ENCODE data around the gene GIPR.

GIPR gene

DNA sequence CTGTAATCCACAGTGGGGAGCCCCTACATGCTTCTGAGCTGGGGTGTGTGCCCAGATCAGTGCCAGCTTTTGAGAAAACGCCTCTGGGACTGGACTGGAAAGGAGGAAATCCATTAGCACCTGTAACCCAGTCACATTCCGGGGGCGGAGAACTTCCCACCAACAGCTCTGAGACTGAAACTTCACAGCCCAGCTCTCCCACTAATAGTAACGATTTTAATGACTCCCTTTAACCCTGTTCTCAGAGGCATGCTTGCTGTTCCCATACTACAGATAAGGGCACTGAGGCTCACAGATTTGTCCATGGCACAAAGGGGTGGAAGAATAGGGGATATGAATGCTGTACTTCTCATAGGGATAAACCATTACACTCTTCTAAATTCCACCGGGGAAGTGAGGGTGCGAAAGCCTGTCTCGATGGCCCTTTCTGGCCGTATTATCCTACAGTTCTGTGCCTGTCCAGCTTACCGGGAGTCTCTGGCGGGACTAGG is 61.8 kb downstream of the GIPR start:
- no peak for DNase-seq (ENCODE audit: low read depth in 2 of 3, low spot score in 2 of 3)

DNA sequence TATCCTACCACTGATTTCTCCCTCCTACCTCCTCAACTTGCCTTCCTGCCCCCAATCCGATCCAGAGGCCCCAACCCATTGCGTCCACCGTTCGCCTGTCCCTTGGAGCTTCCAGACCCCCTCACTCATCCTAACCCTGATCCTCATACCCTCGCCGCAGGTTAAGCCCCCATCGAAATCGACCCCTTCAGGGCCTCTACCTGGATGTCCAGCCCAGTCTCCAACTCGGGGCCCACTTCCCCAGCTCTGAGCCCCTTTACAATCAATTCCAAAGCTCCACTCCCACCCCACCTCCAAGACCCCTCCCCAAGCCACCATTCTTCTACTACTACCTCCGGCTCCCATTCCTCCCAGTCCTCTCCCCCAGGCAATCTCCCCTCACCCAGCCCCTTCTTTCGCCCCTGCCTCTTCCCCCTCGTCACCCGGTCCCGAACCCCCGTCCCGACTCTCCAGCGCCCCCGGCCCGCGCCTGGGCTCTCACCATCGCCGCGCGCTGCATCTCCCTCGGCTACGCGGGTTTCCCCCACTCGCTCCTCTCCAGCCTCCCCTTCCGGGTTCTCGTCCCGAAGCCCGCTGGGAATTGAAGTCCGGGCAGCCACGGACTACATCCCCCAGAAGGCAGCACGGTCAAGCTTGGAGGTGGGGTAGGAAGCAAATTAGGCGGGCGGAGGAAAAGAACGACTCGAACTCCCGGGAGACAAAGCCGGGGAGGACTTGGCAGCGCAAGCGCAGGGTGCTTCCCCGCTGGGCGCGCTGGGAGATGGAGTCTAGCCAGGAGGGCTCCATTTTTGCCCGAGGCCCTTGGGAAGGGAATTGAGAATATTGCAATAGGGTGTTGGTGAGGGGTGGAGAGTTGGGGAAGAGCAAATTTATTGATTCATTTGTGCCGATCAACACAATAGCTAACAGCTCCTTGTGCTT is 62.6 kb downstream of the GIPR start, which contains the start of gene FBXO46:
TSS of gene FBXO46 (minus strand) at position 529 of the 921 bp plus-strand sequence. CDS start 17,401 bp downstream, outside the sequence.
- peak; percentile 57 to 87 (median 79) for DNase-seq (ENCODE audit: low read depth in 2 of 3, low spot score in 2 of 3)
